ENCODE measurements around the gene STIMATE. TPM values are rescaled to one million over a fixed set of nuclear protein-coding genes. Genes with fewer than 3 reads are reported as not detected.
A peak's percentile ranks its signal among the peaks of the same experiment; 100 is the strongest.

Gene STIMATE
- total RNA-seq, 1 donor from 2014 or later = 26.6 TPM

- no peak for DNase-seq
Observed at GRCh38 chr3:52893723-52894122, 3.6 kb downstream of the STIMATE start.

- no peak for DNase-seq
Observed at GRCh38 chr3:52892625-52893311, 4.6 kb downstream of the STIMATE start.

- no peak for DNase-seq
Observed at GRCh38 chr3:52892290-52892624, 5.1 kb downstream of the STIMATE start.

GRCh38 chr3:52891615-52892081, 5.7 kb downstream of the STIMATE start:
- peak; percentile 51 for DNase-seq

- DNase-seq = no peak
Observed at GRCh38 chr3:52891164-52891563, 6.2 kb downstream of the STIMATE start.

- DNase-seq = no peak
Observed at GRCh38 chr3:52890735-52891134, 6.6 kb downstream of the STIMATE start.

GRCh38 chr3:52889901-52890300, 7.4 kb downstream of the STIMATE start:
- no peak for DNase-seq

- DNase-seq = no peak
Observed at GRCh38 chr3:52887166-52887565, 10.2 kb downstream of the STIMATE start.

- DNase-seq = peak; percentile 25
Observed at GRCh38 chr3:52886049-52886730, 11.2 kb downstream of the STIMATE start.

GRCh38 chr3:52882377-52882776, 15.0 kb downstream of the STIMATE start:
- DNase-seq = no peak

- peak; percentile 28 for DNase-seq
Observed at GRCh38 chr3:52881871-52882270, 15.5 kb downstream of the STIMATE start.

- DNase-seq = no peak
Observed at GRCh38 chr3:52880474-52880873, 16.9 kb downstream of the STIMATE start.

- no peak for DNase-seq
Observed at GRCh38 chr3:52880047-52880446, 17.3 kb downstream of the STIMATE start.

GRCh38 chr3:52879581-52879980, 17.8 kb downstream of the STIMATE start:
- DNase-seq = no peak

GRCh38 chr3:52879090-52879489, 18.3 kb downstream of the STIMATE start:
- no peak for DNase-seq

- DNase-seq = no peak
Observed at GRCh38 chr3:52877085-52877484, 20.3 kb downstream of the STIMATE start.

GRCh38 chr3:52874864-52875587, 22.3 kb downstream of the STIMATE start:
- DNase-seq = no peak

- DNase-seq = no peak
Observed at GRCh38 chr3:52874160-52874701, 23.1 kb downstream of the STIMATE start.

GRCh38 chr3:52873433-52874159, 23.8 kb downstream of the STIMATE start:
- no peak for DNase-seq

GRCh38 chr3:52872245-52872644, 25.1 kb downstream of the STIMATE start:
- DNase-seq = no peak

GRCh38 chr3:52871761-52872160, 25.6 kb downstream of the STIMATE start:
- no peak for DNase-seq

GRCh38 chr3:52870471-52870870, 26.9 kb downstream of the STIMATE start:
- DNase-seq = no peak
